DND-41 (cell line): ENCODE measurements around the gene OR5M8.

ENCODE experiments used
- ATAC-seq: fragments of 200-7000 bp; cut with Tn5 transposase; 3 replicates; pipeline ENCODE4 v1.9.1; 2021; ENCODE audit warnings: low read depth; ENCODE audit not compliant: insufficient read depth
- DNase-seq: peaks from one replicate; pipeline ENCODE4 v3.0.0-alpha.2; 2020
- H2AFZ ChIP-seq: 2 replicates; pipeline ENCODE4 v1.6.0; 2012; ENCODE audit warnings: low read depth, low read length
- H3K27ac ChIP-seq: 2 replicates; pipeline ENCODE4 v1.5.1; 2012; ENCODE audit warnings: low read length, inconsistent platforms
- H3K27me3 ChIP-seq: fragments of 200-600 bp; sonication (generic); 2 replicates; pipeline ENCODE4 v1.6.0; 2012; ENCODE audit warnings: low read length, mild to moderate bottlenecking, inconsistent platforms; ENCODE audit not compliant: insufficient read depth, poor library complexity
- H3K36me3 ChIP-seq: 2 replicates; pipeline ENCODE4 v1.5.1; 2012; ENCODE audit warnings: low read length, inconsistent platforms; ENCODE audit not compliant: insufficient read depth
- H3K4me1 ChIP-seq: 2 replicates; pipeline ENCODE4 v1.5.1; 2012; ENCODE audit warnings: mild to moderate bottlenecking, low read length; ENCODE audit not compliant: insufficient read depth
- H3K4me2 ChIP-seq: 2 replicates; pipeline ENCODE4 v1.6.0; 2012; ENCODE audit warnings: mild to moderate bottlenecking, moderate library complexity, low read length, inconsistent platforms; ENCODE audit not compliant: insufficient read depth
- H3K4me3 ChIP-seq, 2 experiments: fragments of 200-600 bp in 1 of 2; shearing (Covaris generic) in 1 of 2; 2 replicates each; pipeline ENCODE4 v1.5.1; 2012 to 2016; ENCODE audit warnings: inconsistent platforms in 2 of 2, low read length in 2 of 2, mild to moderate bottlenecking in 2 of 2, low read depth in 1 of 2, moderate library complexity in 1 of 2
- H3K79me2 ChIP-seq: 2 replicates; pipeline ENCODE4 v1.6.0; 2012; ENCODE audit warnings: low read length, inconsistent platforms; ENCODE audit not compliant: insufficient read depth
- H3K9ac ChIP-seq: 2 replicates; pipeline ENCODE4 v1.6.0; 2012; ENCODE audit warnings: low read depth, mild to moderate bottlenecking, inconsistent platforms, low read length, moderate library complexity
- H3K9me3 ChIP-seq: 2 replicates; pipeline ENCODE4 v1.5.1; 2012; ENCODE audit warnings: low read length, moderate library complexity, mild to moderate bottlenecking, inconsistent platforms; ENCODE audit not compliant: insufficient read depth, severe bottlenecking
- H4K20me1 ChIP-seq: 2 replicates; pipeline ENCODE4 v1.6.0; 2012; ENCODE audit warnings: low read length; ENCODE audit not compliant: insufficient read depth
- CTCF ChIP-seq: IDR thresholded peaks from 2 replicates; pipeline ENCODE4 v1.5.1; 2012; ENCODE audit warnings: borderline replicate concordance, low read length, moderate library complexity, mild to moderate bottlenecking; ENCODE audit not compliant: poor library complexity, severe bottlenecking; ENCODE audit errors: extremely low read depth
- EZH2 ChIP-seq: IDR thresholded peaks from 3 replicates; pipeline ENCODE4 v1.6.1; 2012; ENCODE audit warnings: borderline replicate concordance, low read depth, mild to moderate bottlenecking, moderate library complexity, low read length, inconsistent platforms; ENCODE audit not compliant: severe bottlenecking

OR5M8 gene

DNA sequence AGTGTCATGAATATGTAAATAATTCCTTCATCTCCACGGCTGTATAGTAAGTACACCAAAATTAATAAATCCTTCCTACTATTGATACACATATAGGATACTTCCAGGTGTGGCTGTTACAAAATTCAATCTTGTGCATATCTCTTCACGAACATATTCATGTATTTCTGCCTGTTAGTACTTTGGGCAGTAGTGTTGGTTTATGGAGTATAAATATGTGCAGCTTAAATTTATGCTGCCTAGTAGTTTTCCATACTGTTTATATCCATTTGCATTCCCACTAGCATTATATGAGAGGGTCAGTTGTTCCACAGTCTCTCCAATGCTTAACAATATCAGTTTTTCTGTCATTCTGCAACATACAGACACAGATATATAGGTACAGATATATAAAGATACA lies 3.9 kb upstream of the OR5M8 start:
- H3K27me3 ChIP-seq: no peaks in the 10 kb centered on the region
- no peak overlapping the region for H3K4me3 ChIP-seq
- no peak overlapping the region for H2AFZ ChIP-seq
- H3K9ac ChIP-seq: no peak overlapping the region
- no peak overlapping the region for H3K4me2 ChIP-seq
- H3K36me3 ChIP-seq: no peaks in the 10 kb centered on the region
- no peak overlapping the region for H3K27ac ChIP-seq
- DNase-seq: no peak
- H4K20me1 ChIP-seq: no peaks in the 10 kb centered on the region
- no peaks in the 10 kb centered on the region for H3K79me2 ChIP-seq
- no peak for ATAC-seq
- TF ChIP-seq CTCF (no peak), EZH2 (no peak)
- H3K4me1 ChIP-seq: no peaks in the 10 kb centered on the region
- no peaks in the 10 kb centered on the region for H3K9me3 ChIP-seq

- no peaks in the 10 kb centered on the region for H3K27me3 ChIP-seq
- DNase-seq: no peak
- ATAC-seq: no peak
- H2AFZ ChIP-seq: no peak overlapping the region
- no peak overlapping the region for H3K27ac ChIP-seq
- no peaks in the 10 kb centered on the region for H3K9me3 ChIP-seq
- no peaks in the 10 kb centered on the region for H4K20me1 ChIP-seq
- TF ChIP-seq CTCF: no peak
- H3K4me2 ChIP-seq: no peak overlapping the region
- no peaks in the 10 kb centered on the region for H3K4me1 ChIP-seq
- no peaks in the 10 kb centered on the region for H3K36me3 ChIP-seq
- no peak overlapping the region for H3K4me3 ChIP-seq
- H3K79me2 ChIP-seq: no peaks in the 10 kb centered on the region
- no peak overlapping the region for H3K9ac ChIP-seq
Observed at GRCh38 chr11:56486801-56487200, 4.4 kb downstream of the OR5M8 start.

- H3K9me3 ChIP-seq: no peaks in the 10 kb centered on the region
- TF ChIP-seq CTCF (no peak), EZH2 (no peak)
- DNase-seq (no peak), ATAC-seq (no peak)
- no peak overlapping the region for H3K4me2 ChIP-seq
- H3K27ac ChIP-seq: no peak overlapping the region
- no peaks in the 10 kb centered on the region for H3K27me3 ChIP-seq
- H3K4me3 ChIP-seq: no peak overlapping the region
- H3K9ac ChIP-seq: no peak overlapping the region
- no peak overlapping the region for H2AFZ ChIP-seq
- H3K4me1 ChIP-seq: no peaks in the 10 kb centered on the region
- H3K79me2 ChIP-seq: no peaks in the 10 kb centered on the region
- H3K36me3 ChIP-seq: no peaks in the 10 kb centered on the region
- H4K20me1 ChIP-seq: no peaks in the 10 kb centered on the region
Observed at GRCh38 chr11:56474729-56475235, 16.4 kb downstream of the OR5M8 start.

- no peaks in the 10 kb centered on the region for H3K79me2 ChIP-seq
- no peak within 1 kb of the TSS for H3K4me3 ChIP-seq
- no peaks in the 10 kb centered on the region for H4K20me1 ChIP-seq
- no peak within 1 kb of the TSS for H3K27ac ChIP-seq
- no peaks in the 10 kb centered on the region for H3K4me1 ChIP-seq
- no peaks in the 10 kb centered on the region for H3K9me3 ChIP-seq
- no peak within 1 kb of the TSS for H3K9ac ChIP-seq
- TF ChIP-seq CTCF: no peak
- no peak for TF ChIP-seq EZH2
- no peak for ATAC-seq
- no peaks in the 10 kb centered on the region for H3K36me3 ChIP-seq
- no peak within 1 kb of the TSS for H2AFZ ChIP-seq
- no peaks in the 10 kb centered on the region for H3K27me3 ChIP-seq
- H3K4me2 ChIP-seq: no peak within 1 kb of the TSS
- no peak for DNase-seq
Observed at GRCh38 chr11:56473252-56473651, 17.9 kb downstream of the OR5M8 start, which contains the start of gene OR5M3. TSS of gene OR5M3 (minus strand) at chr11:56473352. CDS start at chr11:56470497, 2,855 bp downstream.
